NCI-H446 treated with DMSO at 0.1 percent for 48 hours (cell line): Measurements from ENCODE around the gene SYDE2.
A peak's percentile ranks its signal among the peaks of the same experiment; 100 is the strongest.
"Not testable (repeated sequence)": the region's sequence is repeated elsewhere in the genome, so short reads cannot be mapped to it uniquely, and the experiment has no call there.

ENCODE experiments used
- DNase-seq: peaks from one replicate; lab custom pipeline; 2025; lab: John Stamatoyannopoulos, UW

SYDE2 gene

DNA sequence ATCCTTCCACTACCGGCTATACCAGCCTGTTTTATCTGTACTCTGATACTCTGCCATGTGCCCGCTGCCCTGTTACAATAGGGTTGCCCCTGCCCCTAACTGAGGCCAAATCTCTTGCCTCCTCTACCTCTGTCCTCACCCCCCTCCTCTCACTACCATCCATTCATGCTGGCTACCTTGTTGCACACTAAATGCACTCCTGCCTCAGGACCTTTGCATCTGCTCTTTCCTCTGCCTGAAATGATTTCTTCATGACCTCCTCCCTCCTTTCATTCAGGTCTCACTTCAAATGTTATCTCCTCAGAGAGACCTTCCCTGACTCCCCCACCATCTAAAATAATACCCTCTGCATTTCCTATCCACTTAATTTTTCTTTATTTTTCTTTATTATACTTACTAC is 7.7 kb upstream of the SYDE2 start:
- DNase-seq = no peak

- DNase-seq = no peak
Measured at GRCh38 chr1:85203573-85204171, 2.9 kb upstream of the SYDE2 start.

GRCh38 chr1:85202864-85203255 is 2.0 kb upstream of the SYDE2 start:
- DNase-seq = no peak

- no peak for DNase-seq
Measured at GRCh38 chr1:85202092-85202863, 1.5 kb upstream of the SYDE2 start.

DNA sequence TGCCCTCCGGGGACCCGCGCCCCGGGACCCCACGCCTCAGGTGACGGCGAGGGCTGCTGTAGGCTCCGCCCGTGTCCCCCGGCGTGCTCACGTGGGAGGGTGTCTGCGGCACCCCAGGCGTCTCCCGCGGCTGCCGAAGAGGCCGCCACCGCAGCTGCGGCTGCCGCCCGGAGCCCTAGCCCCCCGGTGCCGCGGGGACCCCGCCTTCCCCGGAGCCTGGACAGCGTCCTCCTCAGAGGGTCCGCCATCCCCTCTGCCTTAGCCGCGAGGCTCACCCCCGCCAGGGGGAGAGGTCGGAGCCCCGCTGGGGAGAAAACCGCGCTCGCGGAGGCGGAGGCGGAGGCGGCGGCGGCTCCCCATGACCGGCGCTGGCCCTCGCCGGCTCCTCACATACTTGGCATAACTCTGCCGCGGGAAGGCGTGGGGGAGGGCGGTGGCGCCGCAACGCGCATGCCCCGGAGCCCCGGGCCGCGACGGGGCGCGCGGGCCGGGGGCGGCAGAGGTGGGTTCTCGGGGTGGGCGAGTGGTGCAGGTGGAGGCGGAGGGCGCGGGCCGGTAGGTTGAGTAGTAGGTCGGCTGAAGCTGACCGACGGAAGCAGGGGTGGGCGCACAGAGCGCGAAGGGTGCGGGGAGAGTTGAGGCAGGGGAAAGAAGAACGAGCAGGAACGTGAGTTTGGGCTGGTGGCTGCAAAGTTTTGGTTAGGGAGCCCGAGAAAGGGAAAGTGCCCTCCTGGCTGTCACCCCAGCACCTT is 700 bp upstream of the SYDE2 start:
- DNase-seq = peak; percentile 16

DNA sequence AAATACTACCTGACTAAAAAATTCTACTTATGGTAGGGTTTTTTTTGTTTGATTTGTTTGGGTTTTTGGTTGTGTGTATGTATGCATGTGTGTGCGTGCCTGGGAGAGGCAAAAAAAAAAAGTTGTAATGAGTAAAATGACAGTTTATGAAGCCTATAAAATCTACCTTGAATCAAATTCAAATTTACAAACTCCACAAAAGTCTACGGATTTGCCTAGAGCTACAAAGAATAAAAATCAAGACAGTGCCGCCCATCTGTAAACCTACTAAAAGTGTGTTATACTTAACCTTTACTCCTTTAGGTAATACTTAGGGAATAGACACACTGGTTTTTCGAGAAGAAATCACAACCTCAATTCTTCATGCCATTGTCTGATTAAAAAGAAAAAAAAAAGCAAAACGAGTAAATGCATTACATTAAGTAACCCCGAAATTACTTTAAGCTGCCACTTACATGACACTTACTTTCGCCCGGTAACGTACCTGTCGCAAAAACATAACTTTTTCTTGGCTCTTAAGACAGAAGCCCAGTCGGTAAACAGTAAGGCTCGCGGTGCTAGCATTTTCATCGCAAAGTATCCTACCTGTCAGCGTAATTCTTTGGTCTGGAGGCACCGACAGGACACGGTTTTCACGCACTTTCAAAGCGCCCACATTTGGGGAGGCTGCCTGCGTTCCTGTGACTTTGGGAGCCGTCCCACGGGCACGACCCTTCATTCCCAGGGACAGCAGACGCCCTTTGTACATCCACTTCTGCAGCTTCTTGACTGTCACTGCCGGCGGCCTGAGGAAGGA is 951 bp downstream of the SYDE2 start:
- no peak for DNase-seq

DNA sequence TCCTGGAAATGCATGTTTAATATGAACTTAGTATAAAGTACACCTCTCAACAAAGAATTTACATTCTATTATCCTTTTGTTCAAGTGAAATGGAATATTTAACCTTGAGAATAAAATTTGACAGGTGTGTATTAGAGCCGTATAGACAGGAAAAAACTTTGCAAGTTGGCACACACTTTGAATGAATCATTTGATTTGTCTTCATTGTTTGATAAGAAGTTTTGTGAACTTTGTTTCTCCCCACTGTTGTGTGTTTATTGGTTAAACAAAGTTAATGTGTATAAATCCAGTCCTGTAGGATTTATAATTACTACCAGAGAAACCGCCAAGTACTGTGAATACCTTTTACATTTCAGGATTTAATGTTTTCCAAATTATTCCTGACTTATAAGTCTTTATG is 2.0 kb downstream of the SYDE2 start:
- DNase-seq = no peak

DNA sequence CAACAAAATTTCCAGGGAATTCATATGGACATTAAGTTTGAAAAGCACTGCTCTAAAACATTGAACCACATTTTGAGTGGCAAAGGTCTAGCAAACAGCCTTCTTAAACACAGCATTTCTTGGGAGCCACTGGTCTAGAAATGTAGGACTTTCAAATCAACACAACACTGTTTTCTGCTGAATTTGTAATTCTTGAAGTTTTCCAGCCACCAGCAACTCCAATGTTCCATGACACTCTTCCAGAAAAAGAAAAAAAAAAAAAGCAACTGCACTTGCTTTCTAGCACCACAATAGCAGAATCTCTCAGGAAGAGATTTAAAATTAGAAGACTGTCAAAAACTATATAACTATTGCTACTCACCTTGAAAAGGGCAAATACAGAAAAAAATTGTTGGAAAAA is 4.5 kb downstream of the SYDE2 start:
- DNase-seq = no peak

DNA sequence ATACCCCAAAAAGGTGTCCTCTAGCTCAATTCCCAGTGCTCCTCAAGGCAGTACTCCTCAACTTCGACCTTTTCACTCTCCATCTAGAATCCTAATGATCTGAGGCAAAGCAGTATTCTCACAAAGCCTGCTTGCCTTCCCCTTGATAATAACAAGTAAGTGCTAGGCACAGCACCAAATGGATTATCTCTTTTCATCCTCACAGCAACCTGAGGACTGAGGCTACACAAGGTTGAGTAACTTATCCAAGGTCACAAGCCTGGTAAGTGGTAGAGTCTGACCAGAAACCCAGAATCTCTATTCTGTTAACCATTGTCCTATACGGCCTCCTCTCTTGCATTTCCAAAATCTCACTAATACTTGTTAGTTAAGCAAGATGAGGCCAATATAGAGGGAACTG is 5.1 kb downstream of the SYDE2 start:
- no peak for DNase-seq

DNA sequence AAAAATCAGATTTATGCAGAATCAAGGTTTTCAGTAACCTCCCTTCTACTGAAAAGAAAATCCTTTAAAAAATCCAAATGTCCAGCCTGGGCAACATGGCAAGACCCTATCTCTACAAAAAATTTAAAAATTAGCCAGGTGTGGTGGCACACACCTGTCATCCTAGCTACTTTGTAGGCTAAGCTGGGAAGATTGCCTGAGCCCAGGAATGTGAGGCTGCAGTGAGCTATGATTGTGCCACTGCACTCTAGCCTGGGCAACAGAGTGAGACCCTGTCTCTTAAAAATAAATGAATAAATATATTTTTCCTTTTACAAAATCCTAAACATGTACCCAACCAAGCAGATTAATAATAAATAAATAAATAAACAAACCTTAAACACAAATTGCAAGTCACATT is 8.7 kb downstream of the SYDE2 start:
- DNase-seq = not testable (repeated sequence)

DNA sequence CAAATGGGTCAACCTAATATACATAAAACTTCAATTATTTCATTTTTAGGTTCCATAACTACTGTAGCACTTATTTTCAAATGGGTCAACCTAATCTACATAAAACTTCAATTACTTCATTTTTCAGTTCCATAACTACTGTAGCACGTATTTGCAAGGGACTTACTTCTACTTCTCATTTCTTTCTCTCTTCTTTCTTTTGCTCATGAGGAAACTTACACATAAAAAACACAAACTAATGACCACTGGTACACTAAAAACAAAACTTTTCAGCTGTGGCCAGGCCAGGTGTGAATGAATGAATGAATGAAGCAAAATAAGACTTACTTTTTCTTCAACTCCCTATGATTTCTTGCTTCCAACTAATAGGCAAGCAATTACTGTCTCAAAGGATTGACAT is 11.7 kb downstream of the SYDE2 start:
- no peak for DNase-seq

DNA sequence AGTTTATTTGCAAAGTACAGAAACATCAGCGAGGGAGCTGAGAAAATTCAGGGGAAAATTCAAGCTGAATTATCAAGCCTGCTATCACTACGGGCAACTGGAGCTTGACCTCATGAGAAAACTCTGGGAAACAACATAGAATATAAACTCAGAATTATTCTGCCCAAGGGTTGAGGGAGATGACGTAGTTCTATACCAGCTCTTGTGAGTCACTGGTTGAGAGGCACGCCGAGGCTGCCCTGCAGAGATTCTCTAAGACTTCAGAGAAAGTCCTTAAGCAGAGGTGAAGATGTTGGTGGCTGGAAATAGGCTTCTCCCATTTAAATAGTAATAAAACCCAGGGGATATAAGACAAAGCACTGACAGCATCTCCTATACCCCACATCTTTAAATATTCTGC is 12.3 kb downstream of the SYDE2 start:
- DNase-seq = no peak

- DNase-seq = not testable (repeated sequence)
Measured at GRCh38 chr1:85187021-85187420, 13.8 kb downstream of the SYDE2 start.

GRCh38 chr1:85184245-85184644 is 16.6 kb downstream of the SYDE2 start:
- no peak for DNase-seq

GRCh38 chr1:85182700-85183099 is 18.1 kb downstream of the SYDE2 start:
- no peak for DNase-seq

- no peak for DNase-seq
Measured at GRCh38 chr1:85180869-85181268, 19.9 kb downstream of the SYDE2 start.

GRCh38 chr1:85179522-85179921 is 21.3 kb downstream of the SYDE2 start:
- no peak for DNase-seq

DNA sequence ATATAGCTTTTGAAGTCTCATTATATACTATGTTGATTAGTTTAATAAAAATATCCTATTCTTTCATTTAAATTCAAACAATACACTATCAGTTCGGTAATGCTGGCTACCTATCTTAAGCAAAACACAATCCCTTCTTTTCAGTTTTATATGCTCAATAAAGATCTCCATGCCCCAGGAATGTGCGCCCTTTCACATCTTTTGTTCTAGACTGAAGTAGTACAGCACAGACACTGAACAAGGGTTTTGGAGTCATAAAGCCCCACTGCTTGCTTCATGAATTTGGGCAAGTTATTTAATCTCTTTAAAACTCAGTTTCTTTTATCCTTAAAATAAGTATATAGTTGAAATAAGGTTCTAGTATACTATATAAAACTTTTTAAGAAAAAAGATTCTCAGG is 22.4 kb downstream of the SYDE2 start:
- no peak for DNase-seq

DNA sequence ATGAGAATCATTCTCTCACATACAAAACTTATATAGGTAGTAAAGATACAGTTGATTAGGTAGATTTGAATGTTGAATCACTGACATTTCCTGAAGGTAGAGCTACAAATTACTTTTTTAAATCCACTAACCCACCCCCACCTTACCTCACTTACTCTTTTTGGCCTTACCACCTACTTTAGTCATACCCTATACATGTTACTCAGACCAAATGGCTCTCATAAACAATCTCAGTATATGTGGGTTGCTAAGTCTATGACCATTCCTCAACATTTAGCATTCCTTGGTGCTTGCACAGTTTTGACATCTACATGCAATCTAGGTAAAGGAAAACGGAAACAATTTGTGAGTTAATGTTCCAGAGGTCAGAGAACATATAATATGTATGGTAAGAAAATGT is 26.3 kb downstream of the SYDE2 start:
- no peak for DNase-seq

- DNase-seq = no peak
Measured at GRCh38 chr1:85172684-85173337, 28.0 kb downstream of the SYDE2 start.

- DNase-seq = no peak
Measured at GRCh38 chr1:85171721-85172120, 29.1 kb downstream of the SYDE2 start.

- no peak for DNase-seq
Measured at GRCh38 chr1:85168884-85169283, 31.9 kb downstream of the SYDE2 start.
